Measurements from ENCODE around the gene UGT1A8. TPM values are rescaled to one million over a fixed set of nuclear protein-coding genes. Genes with fewer than 3 reads are reported as not detected.

The UGT1A8 gene
- total and polyA plus RNA-seq, 9 of the 15 experiments (the other 6 are each of a cell fraction or from before 2014, with no cell fraction given) = 0.04 TPM; not detected in 8

DNA sequence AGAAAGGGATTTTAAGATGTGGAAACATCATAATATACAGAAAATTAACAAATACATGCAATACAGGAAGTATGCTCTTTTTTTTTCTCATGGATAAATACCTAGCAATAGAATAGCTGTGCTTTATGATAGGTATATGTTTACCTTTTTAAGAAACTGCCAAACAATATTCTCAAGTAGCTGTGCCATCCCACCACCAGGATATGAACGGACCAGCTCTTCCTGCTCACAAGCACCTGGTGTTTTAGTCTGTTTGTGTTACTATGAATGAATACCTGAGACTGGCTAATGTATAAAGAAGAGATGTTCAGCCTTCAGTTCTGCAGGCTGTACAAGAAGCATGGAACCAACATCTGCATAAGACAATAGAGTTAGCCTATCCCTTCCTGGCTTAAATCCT lies 19.9 kb upstream of the UGT1A8 start (continued):
- TF ChIP-seq, protein P1, sequence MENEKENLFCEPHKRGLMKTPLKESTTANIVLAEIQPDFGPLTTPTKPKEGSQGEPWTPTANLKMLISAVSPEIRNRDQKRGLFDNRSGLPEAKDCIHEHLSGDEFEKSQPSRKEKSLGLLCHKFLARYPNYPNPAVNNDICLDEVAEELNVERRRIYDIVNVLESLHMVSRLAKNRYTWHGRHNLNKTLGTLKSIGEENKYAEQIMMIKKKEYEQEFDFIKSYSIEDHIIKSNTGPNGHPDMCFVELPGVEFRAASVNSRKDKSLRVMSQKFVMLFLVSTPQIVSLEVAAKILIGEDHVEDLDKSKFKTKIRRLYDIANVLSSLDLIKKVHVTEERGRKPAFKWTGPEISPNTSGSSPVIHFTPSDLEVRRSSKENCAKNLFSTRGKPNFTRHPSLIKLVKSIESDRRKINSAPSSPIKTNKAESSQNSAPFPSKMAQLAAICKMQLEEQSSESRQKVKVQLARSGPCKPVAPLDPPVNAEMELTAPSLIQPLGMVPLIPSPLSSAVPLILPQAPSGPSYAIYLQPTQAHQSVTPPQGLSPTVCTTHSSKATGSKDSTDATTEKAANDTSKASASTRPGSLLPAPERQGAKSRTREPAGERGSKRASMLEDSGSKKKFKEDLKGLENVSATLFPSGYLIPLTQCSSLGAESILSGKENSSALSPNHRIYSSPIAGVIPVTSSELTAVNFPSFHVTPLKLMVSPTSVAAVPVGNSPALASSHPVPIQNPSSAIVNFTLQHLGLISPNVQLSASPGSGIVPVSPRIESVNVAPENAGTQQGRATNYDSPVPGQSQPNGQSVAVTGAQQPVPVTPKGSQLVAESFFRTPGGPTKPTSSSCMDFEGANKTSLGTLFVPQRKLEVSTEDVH (IDR thresholded peaks at IDR 0.05; ENCODE audit: low read depth, partially characterized antibody) = no peak
- TF ChIP-seq ZBTB7A (IDR thresholded peaks at IDR 0.05; ENCODE audit: borderline replicate concordance, control insufficient read depth, low read depth, low read length) (no peak), CBFA2T2 (conservative IDR thresholded peaks at IDR 0.05) (no peak), ZBTB1 (CRISPR knock-in tag; IDR thresholded peaks at IDR 0.05; ENCODE audit: borderline replicate concordance, low read depth) (no peak), SIN3B (IDR thresholded peaks at IDR 0.05; ENCODE audit: low read depth) (no peak), POLR3A (IDR thresholded peaks at IDR 0.05; ENCODE audit: borderline replicate concordance, extremely low read depth, insufficient read depth, insufficient read length) (no peak), CBX5 (IDR thresholded peaks at IDR 0.05; ENCODE audit: borderline replicate concordance, low read depth) (no peak), KAT2B (IDR thresholded peaks at IDR 0.05; ENCODE audit: low read depth, low read length) (no peak)

DNA sequence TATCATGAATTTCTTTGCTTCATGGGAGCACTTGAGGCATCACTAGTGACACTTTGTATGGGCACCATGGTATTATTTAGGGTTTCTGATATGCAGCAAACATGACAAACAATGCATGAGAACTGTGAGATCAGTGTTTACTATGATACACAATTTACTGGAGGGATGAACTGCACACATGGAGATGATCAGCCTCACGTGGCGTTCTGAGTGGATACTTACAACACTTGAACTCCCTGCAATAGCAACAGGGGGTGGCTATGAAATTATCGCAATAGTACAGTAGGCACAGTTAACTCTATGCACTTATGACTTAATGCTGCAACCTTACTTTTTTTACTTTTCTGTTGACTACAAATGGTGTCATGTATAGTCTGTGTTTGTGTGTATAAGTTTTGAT lies 18.5 kb upstream of the UGT1A8 start:
- intact Hi-C loops (cut with micrococcal nuclease) = no loop called here
- Histone ChIP-seq H3K4me2 (ENCODE audit: insufficient read depth, low read length) (no peak overlapping the region), H3K27me3 (ENCODE audit: control insufficient read depth in 2 of 2, insufficient read depth in 2 of 2, low read length in 2 of 2) (no peaks in the 10 kb centered on the region), H3K27ac (ENCODE audit: extremely low read depth, low read depth, low read length) (no peak overlapping the region), H3K4me3 (no peak overlapping the region), H3K9ac (ENCODE audit: insufficient read depth in 1 of 2, low read depth in 2 of 2, low read length in 2 of 2) (no peak overlapping the region), H3K36me3 (ENCODE audit: control insufficient read depth, insufficient read depth, low read length) (no peaks in the 10 kb centered on the region), H4K20me1 (replicated peaks; ENCODE audit: control insufficient read depth, insufficient read depth, low read length) (no peaks in the 10 kb centered on the region), H3K4me1 (replicated peaks in 1 of 2; ENCODE audit: control insufficient read depth in 2 of 2, insufficient read depth in 2 of 2, low read length in 2 of 2) (no peaks in the 10 kb centered on the region), H3K79me2 (ENCODE audit: control insufficient read depth, insufficient read depth, low read length) (no peaks in the 10 kb centered on the region), H3K9me1 (ENCODE audit: control insufficient read depth, insufficient read depth, low read length) (no peaks in the 10 kb centered on the region), H3K9me3 (replicated peaks; ENCODE audit: control insufficient read depth, insufficient read depth, low read depth, low read length) (no peaks in the 10 kb centered on the region), H2AFZ (ENCODE audit: low read depth, low read length) (no peak overlapping the region)
- CTCF ChIA-PET (ENCODE audit: low intra/inter-chr PET ratio) = no interaction called here
- ATAC-seq (no peak), FAIRE-seq (no peak), DNase-seq (ENCODE audit: extremely low read depth in 1 of 4, low spot score in 3 of 4) (no peak)
- WGBS (ENCODE audit: insufficient coverage, low coverage, missing lambda C conversion rate) = 7% methylated on average over 3 of the region's 3 CpGs
- POLR2A ChIA-PET = no interaction called here
- BruUV-seq (replicated peaks) = no TSS peak
- in situ Hi-C loops (cut with MboI) = no loop called here
- no peak for TF ChIP-seq ZNF695 (CRISPR knock-in tag; IDR thresholded peaks at IDR 0.05)
- no peak for TF ChIP-seq SREBF1 (IDR thresholded peaks at IDR 0.05; ENCODE audit: borderline replicate concordance, low read depth, low read length)
- no peak for TF ChIP-seq KDM4B (IDR thresholded peaks at IDR 0.05; ENCODE audit: borderline replicate concordance in 2 of 2, low read depth in 1 of 2)
- TF ChIP-seq NR3C1 (CRISPR knock-in tag; IDR thresholded peaks at IDR 0.05) = no peak
- TF ChIP-seq ZNF561 (CRISPR knock-in tag; conservative IDR thresholded peaks at IDR 0.05) = no peak
- TF ChIP-seq MTA2 (IDR thresholded peaks at IDR 0.05; ENCODE audit: low read depth) = no peak
